Posterior vena cava (tissue), 2 donors: ENCODE results near the gene MTERF1. TPM values are rescaled to one million over a fixed set of nuclear protein-coding genes. Genes with fewer than 3 reads are reported as not detected.
A peak's percentile ranks its signal among the peaks of the same experiment; 100 is the strongest.
"Not testable (repeated sequence)": the region's sequence is repeated elsewhere in the genome, so short reads cannot be mapped to it uniquely, and the experiment has no call there.

Source experiments
- DNase-seq: peaks from one replicate; pipeline ENCODE4 v3.0.0-alpha.2; 2020; ENCODE audit warnings: low spot score
- intact Hi-C, 2 donors: fragments of 100-400 bp; cut with DNase I; formaldehyde crosslinking; loops; one replicate each; pipeline versions ENCODE4 v1.14.1 to v1.14.2; 2022 to 2023
- long read RNA-seq, 2 donors: library from polyadenylated mRNA; unstranded; transcript quantifications; one replicate each; pipeline ENCODE4 v2.0.0, GENCODE V29; 2020 to 2021
- total RNA-seq, 2 donors: library from RNA; stranded (reverse); fragmentation: NEBNext Ultra II Directional; extraction: Animal tissue kit (Norgen Biotek cat#: 25700); gene quantifications; one replicate each; pipeline ENCODE4 v1.2.1, GENCODE V29; 2021
- donor health status: DM: yes; HTN: yes; CAD: no.
- donor health status: DM: yes; HTN: yes; CAD: no.

MTERF1 gene
- 10 to 100 TPM in 1 of 2 donors, 1 to 10 TPM in 1; 9.2 to 13.6 TPM for total RNA-seq
- long read RNA-seq, donor 1, partial matches to known transcripts, result 0 of 3 reads
- long read RNA-seq, donor 1, other reads (novel, unspliced or antisense), result 2 of 3 reads
- long read RNA-seq, donor 2, transcript MTERF1-201 (3 exons, 1,997 nt), result major isoform, 5 of 11 reads
- long read RNA-seq, donor 2, partial matches to known transcripts, result 0 of 11 reads
- long read RNA-seq, donor 2, other reads (novel, unspliced or antisense), result 4 of 11 reads

- intact Hi-C loops, result no loop called here
- peak; percentile 98 for DNase-seq
Measured at GRCh38 chr7:91880413-91881241, at the start of gene MTERF1. Gene MTERF1 (minus strand): TSS chr7:91880702. CDS start chr7:91880083, 619 bp downstream.

- intact Hi-C loops, result no loop called here
- no peak for DNase-seq
Measured at GRCh38 chr7:91929463-91929862, 49.0 kb upstream of the MTERF1 start.

GRCh38 chr7:91927912-91928311, 47.4 kb upstream of the MTERF1 start:
- intact Hi-C loops, result no loop called here
- DNase-seq, result no peak

- intact Hi-C loops, result no loop called here
- no peak for DNase-seq
Measured at GRCh38 chr7:91922857-91923256, 42.4 kb upstream of the MTERF1 start.

GRCh38 chr7:91918356-91918755, 37.9 kb upstream of the MTERF1 start:
- intact Hi-C loops, result no loop called here
- DNase-seq, result no peak

- intact Hi-C loops, result no loop called here
- no peak for DNase-seq
Measured at GRCh38 chr7:91916051-91916440, 35.5 kb upstream of the MTERF1 start.

- intact Hi-C loops, result no loop called here
- DNase-seq, result no peak
Measured at GRCh38 chr7:91915401-91916050, 35.0 kb upstream of the MTERF1 start.

GRCh38 chr7:91913612-91914011, 33.1 kb upstream of the MTERF1 start:
- intact Hi-C loops, result no loop called here
- no peak for DNase-seq

GRCh38 chr7:91912494-91912893, 32.0 kb upstream of the MTERF1 start:
- intact Hi-C loops, result no loop called here
- DNase-seq, result no peak

GRCh38 chr7:91911121-91911520, 30.6 kb upstream of the MTERF1 start:
- intact Hi-C loops, result no loop called here
- no peak for DNase-seq

- no peak for DNase-seq
- intact Hi-C loops, result no loop called here
Measured at GRCh38 chr7:91910171-91910570, 29.7 kb upstream of the MTERF1 start.

- no peak for DNase-seq
- intact Hi-C loops, result no loop called here
Measured at GRCh38 chr7:91899563-91899962, 19.1 kb upstream of the MTERF1 start.

GRCh38 chr7:91898240-91898992, 17.9 kb upstream of the MTERF1 start:
- intact Hi-C loops, result no loop called here
- no peak for DNase-seq

GRCh38 chr7:91894781-91895480, 14.4 kb upstream of the MTERF1 start:
- DNase-seq, result no peak
- intact Hi-C loops, result no loop called here

GRCh38 chr7:91893699-91894098, 13.2 kb upstream of the MTERF1 start:
- intact Hi-C loops, DNase-seq: not testable (repeated sequence)

GRCh38 chr7:91892821-91893340, 12.4 kb upstream of the MTERF1 start:
- intact Hi-C loops, result no loop called here

GRCh38 chr7:91892099-91892705, 11.7 kb upstream of the MTERF1 start:
- intact Hi-C loops, result no loop called here
- DNase-seq, result no peak

More at GRCh38 chr7:91892821-91893340, 12.4 kb upstream of the MTERF1 start:
- no peak for DNase-seq
